ENCODE results near the gene MEIS2.

DNA sequence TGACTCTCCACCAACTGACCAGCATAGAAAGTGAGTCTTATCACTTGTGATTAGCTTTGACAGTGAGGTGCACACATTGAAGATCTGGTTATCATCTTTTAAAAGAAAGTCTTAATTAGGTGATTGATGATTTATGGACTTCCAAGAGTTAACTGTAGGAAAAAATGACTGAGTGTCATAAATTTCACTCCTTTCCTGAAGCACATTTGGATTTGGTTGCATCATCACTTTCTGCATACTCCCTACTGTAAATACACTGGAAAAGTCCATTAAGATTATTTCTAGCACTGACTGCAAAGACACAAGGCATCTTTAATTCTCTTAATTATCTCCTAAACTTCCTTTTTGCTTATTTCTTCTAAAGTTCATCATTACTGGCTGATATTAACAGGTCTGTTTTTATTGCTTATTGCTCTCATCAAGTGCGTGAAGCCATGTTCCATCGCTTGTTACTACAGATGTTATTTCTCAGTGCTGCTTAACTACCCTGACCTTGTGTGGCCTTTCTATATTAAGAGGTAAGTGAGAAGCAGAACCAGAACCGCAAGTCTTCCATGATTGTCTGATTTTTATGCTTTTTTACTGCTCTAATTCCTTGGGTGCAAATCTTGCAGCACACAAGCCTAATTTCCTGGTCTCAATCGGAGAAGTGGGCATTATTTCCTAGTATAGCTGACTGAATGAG, 153.2 kb downstream of the MEIS2 start:
- TF ChIP-seq, protein P1, sequence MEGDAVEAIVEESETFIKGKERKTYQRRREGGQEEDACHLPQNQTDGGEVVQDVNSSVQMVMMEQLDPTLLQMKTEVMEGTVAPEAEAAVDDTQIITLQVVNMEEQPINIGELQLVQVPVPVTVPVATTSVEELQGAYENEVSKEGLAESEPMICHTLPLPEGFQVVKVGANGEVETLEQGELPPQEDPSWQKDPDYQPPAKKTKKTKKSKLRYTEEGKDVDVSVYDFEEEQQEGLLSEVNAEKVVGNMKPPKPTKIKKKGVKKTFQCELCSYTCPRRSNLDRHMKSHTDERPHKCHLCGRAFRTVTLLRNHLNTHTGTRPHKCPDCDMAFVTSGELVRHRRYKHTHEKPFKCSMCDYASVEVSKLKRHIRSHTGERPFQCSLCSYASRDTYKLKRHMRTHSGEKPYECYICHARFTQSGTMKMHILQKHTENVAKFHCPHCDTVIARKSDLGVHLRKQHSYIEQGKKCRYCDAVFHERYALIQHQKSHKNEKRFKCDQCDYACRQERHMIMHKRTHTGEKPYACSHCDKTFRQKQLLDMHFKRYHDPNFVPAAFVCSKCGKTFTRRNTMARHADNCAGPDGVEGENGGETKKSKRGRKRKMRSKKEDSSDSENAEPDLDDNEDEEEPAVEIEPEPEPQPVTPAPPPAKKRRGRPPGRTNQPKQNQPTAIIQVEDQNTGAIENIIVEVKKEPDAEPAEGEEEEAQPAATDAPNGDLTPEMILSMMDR (IDR thresholded peaks at IDR 0.05): no peak
- TF ChIP-seq POLR2A (IDR thresholded peaks at IDR 0.05): no peak
